AG09319 (cell line): ENCODE data around the gene ZC3H7A.
"Not testable (repeated sequence)": the region's sequence is repeated elsewhere in the genome, so short reads cannot be mapped to it uniquely, and the experiment has no call there.

Source experiments
- DNase-seq: peaks from one replicate; pipeline ENCODE4 v3.0.0-alpha.2; 2010; ENCODE audit warnings: low read depth; ENCODE audit errors: extremely low read depth
- TF ChIP-seq, protein P1 (sequence below): IDR thresholded peaks from 2 replicates; pipeline ENCODE4 v1.5.1; 2011; ENCODE audit warnings: low read depth, mild to moderate bottlenecking, inconsistent platforms, low read length, moderate library complexity

ZC3H7A gene

DNA sequence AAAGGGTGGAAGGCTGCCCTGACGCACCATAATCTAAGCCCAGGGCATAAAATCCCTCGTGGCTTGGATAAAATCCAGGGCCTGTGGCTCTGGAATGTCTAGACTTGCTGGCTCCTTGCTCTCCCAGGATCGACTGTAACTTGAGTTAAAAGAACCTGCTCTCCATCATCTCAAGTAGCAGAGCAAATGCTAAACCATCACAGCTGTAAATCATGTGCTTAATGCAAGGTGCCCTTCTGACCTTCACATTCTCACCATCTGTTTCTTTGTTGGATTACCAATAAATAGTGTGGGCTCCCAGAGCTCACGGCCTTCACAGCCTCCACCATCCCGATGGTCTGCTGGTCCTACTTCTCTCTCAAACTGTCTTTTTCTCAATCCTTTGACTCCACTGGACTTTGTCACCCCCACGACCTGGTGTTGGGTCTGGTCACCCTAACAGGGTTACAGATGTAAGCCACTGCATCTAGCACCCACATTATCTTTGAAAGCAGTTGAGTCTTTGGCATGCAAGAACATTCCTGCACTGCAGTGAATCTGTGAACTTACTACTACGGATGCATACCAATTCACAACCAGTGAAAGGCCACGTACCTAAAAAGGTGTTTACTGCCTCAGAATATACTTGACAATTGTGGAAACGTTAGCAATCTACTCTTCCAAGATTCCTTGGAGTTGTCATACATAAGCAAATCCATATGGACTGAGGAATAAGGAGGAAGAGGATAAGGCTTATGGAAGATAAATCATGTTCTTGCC lies 39.0 kb upstream of the ZC3H7A start:
- DNase-seq, result peak; percentile 30
- TF ChIP-seq, protein P1, sequence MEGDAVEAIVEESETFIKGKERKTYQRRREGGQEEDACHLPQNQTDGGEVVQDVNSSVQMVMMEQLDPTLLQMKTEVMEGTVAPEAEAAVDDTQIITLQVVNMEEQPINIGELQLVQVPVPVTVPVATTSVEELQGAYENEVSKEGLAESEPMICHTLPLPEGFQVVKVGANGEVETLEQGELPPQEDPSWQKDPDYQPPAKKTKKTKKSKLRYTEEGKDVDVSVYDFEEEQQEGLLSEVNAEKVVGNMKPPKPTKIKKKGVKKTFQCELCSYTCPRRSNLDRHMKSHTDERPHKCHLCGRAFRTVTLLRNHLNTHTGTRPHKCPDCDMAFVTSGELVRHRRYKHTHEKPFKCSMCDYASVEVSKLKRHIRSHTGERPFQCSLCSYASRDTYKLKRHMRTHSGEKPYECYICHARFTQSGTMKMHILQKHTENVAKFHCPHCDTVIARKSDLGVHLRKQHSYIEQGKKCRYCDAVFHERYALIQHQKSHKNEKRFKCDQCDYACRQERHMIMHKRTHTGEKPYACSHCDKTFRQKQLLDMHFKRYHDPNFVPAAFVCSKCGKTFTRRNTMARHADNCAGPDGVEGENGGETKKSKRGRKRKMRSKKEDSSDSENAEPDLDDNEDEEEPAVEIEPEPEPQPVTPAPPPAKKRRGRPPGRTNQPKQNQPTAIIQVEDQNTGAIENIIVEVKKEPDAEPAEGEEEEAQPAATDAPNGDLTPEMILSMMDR, result no peak

DNA sequence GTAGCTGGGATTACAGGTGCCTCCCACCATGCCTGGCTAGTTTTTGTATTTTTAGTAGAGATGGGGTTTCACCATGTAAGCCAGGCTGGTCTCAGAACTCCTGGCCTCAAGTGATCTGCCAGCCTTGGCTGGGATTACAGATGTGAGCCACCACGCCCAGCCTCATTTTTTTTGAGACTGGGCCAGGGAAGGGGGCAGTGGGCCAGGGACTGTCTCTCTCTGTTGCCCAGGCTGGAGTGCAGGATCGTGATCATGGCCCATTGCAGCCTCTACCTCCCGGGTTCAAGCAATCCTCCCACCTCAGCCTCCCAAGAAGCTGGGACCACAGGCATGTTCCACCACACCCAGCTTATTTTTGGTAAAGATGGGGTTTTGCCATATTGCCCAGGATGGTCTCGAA lies 38.3 kb upstream of the ZC3H7A start:
- DNase-seq, result no peak
- TF ChIP-seq, protein P1, result no peak

DNA sequence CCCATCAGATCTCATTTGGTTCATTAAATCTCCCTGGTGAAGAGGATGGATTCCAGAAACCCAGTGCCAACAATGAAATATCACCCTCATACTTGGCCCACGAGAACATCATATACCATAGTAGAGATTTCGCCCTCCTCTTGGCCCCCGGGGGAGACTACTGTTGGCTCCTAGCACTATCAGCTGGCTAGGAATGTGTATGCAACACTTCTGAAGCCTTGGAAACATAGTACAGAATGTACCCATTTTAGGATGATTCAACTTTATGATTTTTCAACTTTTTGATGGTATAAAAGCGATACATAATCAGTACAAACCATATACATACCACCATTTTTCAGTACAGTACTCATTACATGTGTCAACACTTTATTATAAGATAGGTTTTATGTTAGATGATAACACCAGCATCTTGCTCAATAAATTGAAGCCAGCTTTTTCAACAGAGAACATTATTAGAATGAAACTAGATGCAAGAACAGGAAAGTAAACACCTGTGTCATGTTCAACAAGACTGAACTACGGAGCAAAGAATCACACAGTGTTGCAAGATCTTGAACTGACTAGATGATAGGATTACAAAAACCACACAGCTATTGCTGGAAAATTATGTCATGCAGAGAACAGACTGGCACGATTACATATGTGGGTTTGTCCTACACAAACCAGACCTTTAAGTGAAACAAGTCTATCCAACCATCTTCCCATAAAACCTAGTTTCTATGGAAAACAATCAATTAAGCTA lies 37.1 kb upstream of the ZC3H7A start:
- DNase-seq, result peak; percentile 67
- TF ChIP-seq, protein P1, result no peak

DNA sequence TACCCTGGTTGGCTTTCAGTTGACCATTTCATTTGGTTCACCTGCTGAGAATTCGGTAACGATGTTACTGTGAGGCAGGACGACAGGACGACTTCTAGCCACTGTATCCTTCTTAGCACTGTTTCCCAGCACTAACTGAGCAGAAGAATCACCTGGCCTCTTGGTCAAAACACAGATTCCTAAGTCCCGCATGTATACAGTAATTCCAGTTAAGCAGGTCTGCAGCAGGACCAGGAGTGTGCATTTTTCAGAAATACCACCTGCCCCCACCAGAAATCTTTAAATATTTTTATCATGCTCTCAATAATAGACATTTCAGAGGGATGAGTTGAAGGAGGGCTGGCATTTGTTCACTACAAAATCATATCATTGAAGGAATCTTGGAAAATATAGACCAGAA lies 31.6 kb upstream of the ZC3H7A start:
- no peak for DNase-seq
- TF ChIP-seq, protein P1, result no peak

DNA sequence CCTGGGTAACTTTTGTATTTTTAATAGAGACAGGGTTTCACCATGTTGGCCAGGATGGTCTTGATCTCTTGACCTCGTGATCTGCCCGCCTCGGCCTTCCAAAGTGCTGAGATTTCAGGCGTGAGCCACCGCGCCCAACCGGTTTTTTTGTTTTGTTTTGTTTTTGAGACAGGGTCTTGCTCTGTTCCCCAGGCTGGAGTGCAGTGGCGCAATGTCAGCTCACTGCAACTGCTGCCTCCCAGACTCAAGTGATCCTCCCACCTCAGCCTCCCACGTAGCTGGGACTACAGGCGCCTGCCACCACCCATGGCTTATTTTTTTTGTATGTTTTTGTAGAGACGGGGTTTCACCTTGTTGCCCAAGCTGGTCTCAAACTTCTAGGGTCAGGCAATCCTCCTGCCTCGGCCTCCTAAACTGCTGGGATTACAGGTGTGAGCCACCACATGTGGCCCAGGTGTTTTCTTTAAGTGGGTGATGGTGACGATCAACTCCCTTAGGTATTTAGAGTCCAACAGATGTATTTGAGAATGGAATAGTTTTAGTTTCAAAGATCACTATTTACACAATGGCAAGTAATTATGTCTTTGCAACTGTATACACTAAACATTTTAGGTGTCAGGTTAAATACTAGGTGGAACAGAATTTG lies 28.6 kb upstream of the ZC3H7A start:
- not testable (repeated sequence) for DNase-seq

DNA sequence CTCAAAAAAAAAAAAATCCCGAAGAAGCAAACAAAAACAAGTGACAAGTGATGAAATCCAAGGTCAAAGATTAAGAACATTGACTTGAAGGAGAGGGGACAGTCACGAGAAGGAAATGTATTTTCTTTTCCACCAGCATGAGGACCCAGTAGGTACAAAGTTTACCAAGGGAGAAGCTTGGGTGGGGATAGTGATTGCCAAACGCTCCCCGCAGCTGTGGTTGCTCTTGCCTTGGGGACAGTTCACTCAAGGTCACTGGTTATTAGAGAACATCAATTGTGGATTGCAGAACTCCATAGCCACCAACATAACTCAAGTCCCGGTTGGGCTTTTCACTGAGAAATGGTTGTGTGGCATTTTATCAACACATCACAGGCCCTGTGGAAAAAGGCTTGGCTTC lies 27.3 kb upstream of the ZC3H7A start:
- DNase-seq, result no peak
- TF ChIP-seq, protein P1, result no peak

DNA sequence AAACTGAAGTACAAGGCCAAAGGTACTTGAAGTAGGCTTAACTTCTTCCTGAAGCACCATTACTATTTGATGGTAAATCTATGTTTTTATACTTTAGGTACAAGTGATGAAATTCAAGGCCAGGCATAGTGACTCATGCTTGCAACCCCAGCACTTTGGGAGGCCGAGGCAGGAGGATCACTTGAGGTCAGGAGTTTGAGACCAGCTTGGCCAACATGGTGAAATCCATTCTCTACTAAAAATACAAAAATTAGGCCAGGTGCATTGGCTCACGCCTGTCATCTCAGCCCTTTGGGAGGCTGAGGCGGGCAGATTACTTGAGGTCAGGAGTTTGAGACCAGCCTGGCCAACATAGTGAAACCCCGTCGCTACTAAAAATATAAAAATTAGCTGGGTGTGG lies 26.6 kb upstream of the ZC3H7A start:
- not testable (repeated sequence) for DNase-seq

DNA sequence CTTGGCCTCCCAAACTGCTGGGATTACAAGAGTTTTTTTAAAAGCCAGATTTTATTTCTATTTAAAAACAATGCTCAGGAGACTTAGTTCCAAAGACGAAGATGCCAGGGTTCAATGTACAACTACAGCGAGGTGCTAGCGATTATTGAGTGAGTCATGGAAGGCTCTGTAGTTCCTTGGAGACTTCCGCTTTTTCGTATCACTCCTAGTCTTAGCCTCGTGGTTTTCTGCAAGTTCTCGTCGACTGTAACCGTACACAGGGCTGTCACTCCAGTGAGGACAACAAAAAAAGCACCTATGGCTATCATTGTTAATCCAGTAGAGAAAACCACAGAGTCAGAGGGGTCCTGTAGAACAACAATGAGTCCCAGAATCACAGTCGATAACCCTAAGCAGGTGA lies 22.7 kb upstream of the ZC3H7A start:
- DNase-seq, result no peak
- TF ChIP-seq, protein P1, result no peak

DNA sequence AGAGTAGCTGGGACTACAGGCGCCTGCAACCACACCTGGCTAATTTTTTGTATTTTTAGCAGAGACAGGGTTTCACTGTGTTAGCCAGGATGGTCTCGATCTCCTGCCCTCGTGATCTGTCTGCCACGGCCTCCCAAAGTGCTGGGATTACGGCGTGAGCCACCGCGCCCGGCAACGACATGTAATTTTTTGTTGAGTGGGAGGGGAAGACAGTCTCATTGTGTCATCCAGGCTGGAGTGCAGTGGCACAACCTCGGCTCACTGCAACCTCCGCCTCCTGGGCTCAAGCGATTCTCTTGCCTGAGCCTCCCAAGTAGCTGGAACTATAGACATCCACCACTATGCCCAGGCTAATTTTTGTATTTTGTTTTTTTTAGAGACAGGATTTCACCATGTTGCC lies 21.9 kb upstream of the ZC3H7A start:
- DNase-seq, result not testable (repeated sequence)
